ENCODE measurements around the gene PWP1. TPM values are rescaled to one million over a fixed set of nuclear protein-coding genes. Genes with fewer than 3 reads are reported as not detected.

PWP1 gene
- total RNA-seq, result 28.2 TPM

DNA sequence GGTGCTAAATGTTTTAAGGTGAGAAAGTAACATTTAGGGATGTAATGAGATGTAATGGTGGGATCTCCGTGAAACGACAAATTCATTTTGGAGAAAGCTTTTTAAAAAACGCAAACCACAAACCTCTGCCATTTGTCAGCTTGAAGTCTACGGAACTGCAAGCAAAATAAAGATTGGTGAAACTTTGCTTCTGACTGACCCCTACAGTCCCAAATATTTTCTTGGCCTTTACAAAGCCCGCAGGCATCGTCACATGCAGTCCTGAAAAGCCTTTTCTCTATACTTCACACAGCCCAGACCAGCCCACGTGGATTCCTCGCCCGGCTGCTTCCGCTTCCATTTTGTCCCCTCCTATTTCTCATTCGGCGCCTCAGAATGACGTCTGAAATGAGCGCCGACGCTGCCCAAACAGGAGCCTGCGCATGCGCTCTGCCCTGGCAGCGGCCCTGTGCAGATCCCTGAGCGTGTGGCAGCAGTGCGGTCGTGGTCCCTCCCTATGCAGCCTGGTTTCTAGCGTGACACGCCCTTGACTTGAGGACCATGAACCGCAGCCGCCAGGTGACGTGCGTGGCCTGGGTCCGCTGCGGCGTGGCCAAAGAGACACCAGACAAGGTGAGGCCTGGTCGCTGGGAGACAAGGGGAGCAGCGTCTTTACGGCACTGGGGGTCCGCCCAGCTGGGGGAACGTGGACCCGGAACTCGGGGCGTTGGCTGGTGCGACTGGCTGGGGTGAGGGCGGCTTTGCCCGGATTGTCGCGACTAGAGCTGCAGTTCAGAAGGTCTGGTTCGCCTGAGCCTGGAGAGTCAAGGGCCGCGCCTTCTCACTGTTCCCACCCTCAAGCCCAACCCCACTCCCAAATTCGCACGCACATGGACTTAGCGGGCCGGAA lies at the start of gene PWP1:
Gene PWP1, plus strand, starts transcription at position 440 of the 889 bp plus-strand sequence. Its CDS starts 101 bp downstream, at position 541.

DNA sequence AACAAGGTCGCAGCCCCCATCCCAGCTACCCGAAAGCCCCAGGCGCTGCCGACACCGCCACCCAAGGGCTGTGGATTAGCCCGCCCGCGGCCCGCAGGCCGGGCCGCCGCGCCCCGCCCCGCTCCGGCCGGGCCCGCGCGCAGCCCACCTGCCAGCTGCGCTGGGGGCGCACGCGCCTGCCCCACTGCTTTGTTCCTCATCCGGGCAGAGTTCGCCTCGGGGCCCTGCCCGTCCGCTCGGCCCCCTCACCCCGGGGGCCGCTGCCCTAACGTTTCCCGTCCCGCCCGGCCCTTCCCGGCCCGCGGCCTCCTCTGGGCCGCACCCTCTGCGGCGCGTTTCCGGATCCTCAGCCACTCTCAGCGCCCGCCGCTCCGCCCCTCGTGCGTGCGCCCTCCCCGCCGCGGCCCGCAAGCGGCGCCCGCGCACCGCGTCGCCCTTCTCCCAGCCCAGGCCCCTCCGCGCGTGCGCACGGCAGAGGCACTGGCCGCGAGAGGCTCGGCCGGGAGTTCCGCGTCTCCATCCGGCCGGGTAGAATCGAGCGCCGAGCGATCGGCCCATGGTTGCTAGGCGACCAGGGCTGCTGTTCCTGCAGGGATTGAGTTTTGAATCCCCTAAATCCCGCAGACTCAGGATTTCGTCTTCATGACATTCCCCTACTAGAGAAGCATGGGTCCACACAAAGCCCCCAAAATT lies 75.4 kb downstream of the PWP1 start, which contains the start of gene PRDM4:
Gene PRDM4, minus strand, starts transcription at position 329 of the 693 bp plus-strand sequence. CDS start 622 bp downstream, outside the sequence.

Other genes starting within 250 kb of the PWP1 start
- 31.5 TPM for gene PRDM4, start 75.3 kb downstream of the PWP1 start, total RNA-seq
- gene ASCL4, start 88.9 kb downstream of the PWP1 start, total RNA-seq, result not detected